Activated CD4-positive, alpha-beta T cell treated with anti-CD3 and anti-CD28 coated beads for 1 hour (primary cell): ENCODE results near the gene ST3GAL4.
"Not testable (repeated sequence)": the region's sequence is repeated elsewhere in the genome, so short reads cannot be mapped to it uniquely, and the experiment has no call there.

Source experiments
- DNase-seq: peaks from one replicate; pipeline ENCODE4 v3.0.0-alpha.2; 2020

The ST3GAL4 gene

DNA sequence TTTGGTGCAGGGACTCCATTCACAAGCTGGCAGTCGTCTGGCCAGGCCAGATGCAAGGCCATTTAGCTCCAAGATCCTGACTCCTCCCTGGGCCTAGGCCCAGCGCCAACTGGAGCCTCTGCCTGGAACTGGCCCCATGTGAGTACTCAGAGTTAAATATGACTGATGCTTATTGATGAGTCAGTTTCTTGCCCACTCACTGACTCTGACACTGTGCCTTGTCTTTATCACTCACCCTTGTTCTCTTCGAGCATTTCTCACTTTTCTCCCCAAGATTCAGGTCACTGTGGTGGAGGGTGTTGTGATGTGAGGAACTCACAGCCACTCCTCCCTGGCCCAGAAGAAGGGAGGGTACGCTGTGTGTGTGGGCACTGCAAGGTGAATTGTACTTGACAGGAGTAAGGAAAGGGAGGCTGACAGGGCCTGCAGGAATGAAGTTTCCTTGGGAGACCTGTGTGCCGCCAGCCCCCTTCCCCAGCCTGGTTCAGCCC is 23.2 kb upstream of the ST3GAL4 start:
- DNase-seq: no peak

DNA sequence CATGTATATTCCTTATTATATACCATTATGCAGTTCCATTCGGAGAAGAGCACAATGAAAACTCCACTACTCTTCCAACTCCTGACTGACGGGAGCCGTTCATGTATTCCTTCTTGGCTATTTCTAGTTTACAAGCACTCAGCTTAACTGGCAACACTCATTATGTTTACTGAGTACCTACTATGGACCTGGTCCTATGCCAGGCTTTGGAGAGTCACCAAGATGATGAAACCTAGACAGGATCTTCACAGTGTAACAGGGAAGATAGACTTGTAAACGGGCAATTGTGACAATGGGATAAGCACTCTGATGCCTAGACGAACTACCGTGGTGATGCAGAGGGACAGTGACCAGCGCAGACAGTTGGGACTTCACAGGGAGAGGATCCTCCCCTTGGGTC is 22.3 kb upstream of the ST3GAL4 start:
- no peak for DNase-seq

DNA sequence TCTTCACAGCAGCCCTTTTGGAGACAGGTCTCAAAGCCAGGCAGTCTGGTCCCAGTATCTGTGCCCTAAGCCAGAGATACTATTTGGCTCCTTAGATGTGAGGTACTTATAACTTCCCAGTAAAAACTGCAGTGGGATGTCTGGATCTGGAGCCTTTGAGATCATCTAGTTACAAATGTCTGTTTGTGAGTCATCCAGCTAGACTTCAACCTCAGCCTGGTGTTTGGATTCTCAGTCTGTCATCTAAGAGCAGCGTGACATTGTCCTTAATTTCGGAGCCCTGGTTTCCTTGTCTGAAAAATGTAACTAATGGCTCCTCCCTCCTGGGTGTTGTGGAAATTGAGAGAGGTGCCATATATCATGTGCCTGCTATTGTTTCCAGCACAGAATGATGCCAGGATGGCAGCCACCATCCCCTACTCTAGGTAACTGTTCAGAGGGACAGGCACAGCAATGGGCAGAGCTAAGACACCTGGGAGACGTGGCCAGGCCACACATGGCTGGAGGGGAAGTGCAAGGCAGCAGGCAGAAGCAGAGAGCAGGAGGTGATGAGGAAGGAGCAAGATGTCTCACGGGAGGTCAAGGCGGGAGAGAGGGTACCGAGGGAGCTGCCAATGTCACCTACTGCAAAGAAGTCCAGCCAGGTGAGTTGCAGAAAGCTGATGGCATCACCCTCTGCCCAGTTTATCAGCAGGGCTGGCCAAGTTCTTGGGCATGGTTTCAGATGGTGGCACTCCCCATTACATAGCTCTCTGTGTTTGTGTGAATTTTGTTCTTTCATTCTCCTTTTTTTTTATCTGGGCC is 20.6 kb upstream of the ST3GAL4 start:
- no peak for DNase-seq

DNA sequence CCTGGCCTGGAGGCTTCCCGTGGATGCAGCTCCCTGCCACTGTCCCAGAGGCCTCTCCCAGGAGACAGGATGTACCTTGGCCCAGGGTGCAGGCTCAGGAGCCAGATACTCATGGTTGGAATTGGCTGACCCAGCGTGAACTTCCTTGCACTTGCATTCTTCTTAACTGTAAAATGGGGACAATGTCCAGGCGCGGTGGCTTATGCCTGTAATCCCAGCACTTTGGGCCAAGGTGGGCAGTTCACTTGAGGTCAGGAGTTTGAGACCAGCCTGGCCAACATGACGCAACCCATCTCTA is 20.1 kb upstream of the ST3GAL4 start:
- DNase-seq: no peak

DNA sequence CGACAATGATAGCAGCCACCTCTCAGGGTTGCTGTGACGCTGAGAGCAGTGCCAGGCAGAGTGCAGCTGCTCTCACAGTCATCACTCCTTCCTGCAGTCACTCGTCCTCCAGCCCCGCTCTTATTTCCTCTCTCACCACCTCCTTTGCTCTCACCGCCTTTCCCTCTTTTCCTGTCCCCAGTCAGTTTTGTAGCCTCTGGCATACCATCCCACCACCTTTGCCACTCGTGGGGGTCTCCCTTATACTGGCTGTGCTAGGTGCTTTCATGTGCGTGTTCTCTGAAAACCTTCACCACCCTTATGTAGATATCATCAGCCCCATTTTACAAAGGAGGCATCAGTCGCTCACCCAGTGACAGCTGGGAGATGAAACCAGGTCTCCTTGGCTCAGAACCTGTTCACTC is 19.3 kb upstream of the ST3GAL4 start:
- no peak for DNase-seq

DNA sequence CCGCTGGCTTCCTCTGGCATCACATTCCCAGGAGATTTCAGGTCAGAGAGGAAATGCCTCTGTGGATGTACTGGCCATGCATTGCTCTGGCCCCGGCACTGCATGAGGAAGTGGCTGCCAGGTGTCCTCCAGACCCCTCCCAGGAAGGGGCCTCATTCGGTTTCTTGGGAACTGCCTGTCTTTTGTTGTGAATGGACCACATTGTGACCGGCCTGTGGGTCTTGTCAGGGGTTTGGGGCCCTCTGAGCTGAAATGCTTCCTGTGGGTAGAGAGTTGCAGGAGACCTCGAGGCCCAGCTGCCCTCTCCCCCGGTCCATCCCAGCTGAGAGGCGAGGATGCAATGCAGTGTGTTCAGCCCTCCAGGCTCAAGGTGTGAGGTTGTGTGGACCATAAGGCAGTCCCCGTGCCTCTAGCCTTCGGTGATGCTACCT is 18.8 kb upstream of the ST3GAL4 start:
- DNase-seq: no peak

DNA sequence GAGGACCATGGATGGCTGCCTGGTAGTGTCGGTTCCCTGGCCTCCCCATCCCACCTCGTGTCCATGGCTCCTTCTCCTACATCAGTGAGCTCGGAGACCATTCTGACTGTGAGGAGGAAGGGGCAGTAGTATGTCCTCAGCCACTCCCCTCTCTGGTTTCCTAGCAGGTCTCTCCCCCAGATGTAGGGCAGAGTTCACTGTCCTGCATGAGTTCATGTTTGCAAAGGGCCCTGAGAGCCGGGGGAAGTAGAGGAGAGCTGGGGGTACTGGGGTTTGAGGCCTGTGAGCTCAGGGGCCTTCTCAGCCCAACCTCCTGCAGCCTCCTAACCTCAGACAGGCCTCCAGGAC is 18.4 kb upstream of the ST3GAL4 start:
- no peak for DNase-seq

DNA sequence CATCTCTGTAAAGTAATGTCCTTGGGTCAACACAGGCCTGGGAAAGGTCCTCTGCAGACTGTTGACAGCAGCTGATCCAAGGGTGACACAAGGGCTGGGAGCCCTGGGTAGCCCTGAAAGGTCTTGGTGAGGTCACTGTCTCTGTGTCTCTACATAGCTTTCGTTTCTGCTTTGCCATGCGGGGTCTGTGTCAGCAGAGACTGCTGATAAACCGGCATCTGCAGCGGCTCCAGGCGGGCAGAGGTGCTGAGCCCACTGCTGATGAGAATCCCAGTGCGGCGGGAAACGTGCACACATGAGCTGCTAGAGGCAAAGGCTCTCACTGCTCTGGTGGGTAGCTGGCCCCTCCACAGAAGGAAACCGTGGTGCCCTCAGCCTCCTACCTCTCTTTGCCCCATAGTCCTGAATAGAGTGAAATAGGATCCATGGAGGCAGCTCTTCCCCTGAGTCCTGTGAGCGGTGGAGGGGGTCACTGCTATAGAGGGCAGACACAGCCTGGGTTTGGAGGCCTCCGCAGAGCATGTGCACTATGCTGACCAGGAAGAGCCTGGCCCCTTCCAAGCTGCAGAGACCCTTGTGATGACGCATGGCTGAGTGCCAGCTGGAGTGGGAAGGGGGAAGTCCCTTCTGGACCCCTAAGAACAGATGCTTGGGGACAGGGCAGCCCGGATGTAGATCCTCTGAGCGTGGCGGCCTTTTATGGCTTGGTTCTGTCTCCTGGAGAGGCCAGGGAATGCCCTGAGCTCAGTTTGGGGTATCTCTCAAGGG is 17.8 kb upstream of the ST3GAL4 start:
- DNase-seq: no peak

DNA sequence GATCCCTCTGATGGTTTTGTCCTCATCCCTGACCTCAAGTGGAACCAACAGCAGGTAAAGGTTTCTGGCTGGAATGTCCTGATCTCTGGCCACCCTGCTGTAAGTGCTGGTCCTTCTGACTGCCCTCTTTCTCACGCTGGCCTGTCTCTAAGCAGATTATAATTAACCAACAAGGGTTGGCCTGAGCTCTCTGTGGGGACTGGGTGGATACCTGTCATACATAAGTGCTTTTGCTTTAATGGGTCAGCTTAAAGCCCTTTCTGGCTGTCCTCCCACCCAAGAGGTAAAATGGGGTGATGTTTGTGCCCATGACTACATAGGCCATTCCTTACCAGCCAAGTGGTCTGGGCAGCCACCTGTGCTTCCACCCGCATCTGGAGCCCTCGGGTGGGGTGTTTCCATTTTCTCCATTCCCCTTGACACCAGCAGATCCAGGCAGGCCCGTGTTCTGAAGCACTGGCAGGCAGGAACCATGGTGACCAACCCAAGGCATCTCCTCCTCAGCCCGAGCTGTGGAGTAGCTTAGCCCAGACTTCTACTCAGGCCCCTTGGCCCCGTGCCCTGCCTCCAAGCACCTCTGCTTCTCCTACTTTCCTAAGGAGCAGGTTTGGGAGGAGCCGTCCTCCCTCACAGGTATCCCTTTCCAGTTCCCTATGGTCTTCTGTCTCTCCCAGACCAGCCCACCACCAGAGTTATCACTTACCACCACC is 17.0 kb upstream of the ST3GAL4 start:
- no peak for DNase-seq

DNA sequence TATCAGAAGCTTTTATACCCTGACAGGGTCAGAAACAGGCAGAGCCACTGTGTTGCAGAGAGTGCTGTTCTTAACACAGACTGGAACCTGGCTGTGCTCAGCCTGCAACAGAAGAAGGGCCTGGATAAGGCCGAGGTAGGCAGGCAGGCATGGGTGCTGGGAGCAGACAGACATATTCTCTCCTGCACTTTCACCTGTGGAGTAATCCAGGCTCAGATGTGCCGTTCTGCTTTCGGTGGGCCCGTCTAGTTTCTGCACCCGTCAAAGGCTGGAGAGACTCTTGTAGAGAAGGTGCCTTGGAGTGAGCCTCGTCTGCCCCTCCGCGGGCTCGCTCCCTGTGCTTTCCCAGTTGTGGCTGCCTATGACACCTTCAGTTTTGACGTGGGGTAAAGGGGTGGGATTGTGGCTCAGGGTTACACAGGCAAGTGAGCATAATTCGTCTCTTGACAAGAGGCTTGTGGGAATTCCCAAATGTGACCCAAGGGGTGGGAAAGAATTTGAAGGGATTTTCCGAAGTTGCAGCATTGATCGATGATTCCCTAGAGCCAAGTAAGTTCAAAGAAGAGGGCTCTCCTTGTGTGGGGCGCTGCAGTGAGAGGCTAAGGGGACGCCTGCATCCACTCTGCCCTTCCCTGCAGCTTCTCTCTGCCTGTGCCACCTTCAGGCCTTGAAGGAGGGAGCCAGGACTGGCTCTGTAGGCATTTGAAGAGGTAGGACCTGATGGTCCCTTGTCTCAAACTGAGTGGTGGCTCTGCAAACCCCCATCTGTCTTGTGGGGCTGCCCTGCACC is 16.2 kb upstream of the ST3GAL4 start:
- no peak for DNase-seq

DNA sequence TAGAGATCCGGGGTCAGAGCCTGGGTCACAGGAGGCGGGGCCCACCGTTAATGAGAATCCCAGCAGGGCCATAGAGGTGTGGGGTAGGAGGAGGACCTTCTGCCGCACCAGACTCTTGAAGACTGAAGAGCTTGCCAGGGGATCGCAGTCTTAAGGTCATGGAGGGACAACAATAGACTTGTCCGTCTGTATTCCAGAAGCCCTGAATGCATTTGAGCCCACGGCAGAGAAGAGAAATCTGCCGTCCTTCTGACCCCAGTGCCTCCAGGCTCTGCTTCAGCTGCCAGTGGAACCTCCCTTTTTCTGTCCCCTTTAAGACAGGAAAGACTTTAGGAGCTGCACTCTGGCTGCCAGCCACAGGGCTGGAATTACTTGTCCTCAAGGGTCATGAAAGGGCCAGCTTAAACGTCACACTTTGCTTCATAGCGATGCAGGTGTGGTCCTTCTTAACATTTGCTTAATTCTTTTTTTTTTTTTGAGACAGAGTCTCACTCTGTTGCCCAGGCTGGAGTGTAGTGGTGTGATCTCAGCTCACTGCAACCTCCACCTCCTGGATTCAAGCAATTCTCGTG is 15.5 kb upstream of the ST3GAL4 start:
- DNase-seq: no peak

DNA sequence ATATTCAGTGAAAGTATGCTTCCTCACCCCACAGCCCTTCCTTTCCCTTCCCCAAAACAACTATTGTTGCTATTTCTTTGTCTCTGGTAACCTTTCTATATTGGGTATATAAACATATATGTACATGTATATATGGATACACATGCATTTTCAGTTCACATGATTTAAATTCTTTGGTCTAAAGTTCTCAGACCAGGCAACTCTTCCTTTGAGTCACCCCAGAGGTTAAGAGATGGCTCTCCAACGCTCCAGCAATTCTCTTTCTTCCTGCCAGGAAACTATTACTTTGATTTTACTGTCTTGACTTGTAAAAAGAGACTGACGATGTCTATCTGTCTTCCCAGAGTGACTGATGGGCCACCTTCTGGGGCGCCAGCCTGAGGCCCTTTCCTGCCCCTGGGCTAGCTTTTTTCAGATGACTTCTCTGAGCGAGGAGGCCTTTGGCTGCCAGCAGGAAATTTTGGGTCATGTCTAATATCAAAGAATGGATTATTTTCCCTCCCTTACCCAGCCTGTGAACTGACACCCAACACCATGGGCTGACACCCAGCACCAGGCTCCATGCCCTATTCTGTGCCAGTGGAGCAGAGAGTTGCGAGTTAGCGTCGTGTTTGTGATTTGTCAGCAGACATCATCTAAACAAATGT is 14.4 kb upstream of the ST3GAL4 start:
- DNase-seq: no peak

DNA sequence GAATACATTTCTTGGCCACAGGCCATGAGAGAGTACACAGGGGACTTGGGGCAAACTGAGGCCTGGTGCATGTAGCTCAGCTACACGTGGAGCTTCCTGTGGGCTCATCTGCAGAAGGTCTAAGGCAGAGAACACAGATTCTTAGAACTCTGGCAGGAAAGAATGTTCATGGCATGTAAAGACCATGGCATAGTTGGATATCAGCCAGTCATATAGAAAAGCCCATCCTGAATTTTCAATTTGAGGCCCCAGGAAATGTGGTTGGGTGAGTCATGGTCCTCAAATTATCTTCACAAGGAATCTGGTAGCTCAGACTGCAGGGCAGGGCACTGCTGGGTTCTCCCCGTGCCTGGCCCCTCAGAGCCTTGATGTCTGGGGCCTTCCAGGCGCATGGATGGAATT is 13.7 kb upstream of the ST3GAL4 start:
- DNase-seq: no peak

DNA sequence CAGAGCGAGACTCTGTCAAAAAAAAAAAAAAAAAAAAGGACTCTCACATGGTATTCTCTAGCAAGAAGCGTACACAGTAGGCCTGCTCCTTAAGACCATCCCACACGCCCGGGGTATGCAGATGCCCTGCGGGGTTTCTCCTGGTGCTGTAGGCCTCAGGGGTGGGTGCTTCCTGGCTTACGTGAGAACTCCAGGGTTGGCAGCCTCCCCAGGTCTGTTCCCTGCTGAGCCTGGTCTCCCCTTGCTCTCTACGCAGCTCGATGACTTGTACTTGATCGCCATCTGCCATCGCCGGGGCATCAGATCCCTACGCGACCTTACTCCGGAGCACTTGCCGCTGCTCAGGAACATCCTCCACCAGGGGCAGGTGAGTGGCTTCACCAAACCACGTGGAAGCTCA is 12.4 kb upstream of the ST3GAL4 start:
- no peak for DNase-seq

DNA sequence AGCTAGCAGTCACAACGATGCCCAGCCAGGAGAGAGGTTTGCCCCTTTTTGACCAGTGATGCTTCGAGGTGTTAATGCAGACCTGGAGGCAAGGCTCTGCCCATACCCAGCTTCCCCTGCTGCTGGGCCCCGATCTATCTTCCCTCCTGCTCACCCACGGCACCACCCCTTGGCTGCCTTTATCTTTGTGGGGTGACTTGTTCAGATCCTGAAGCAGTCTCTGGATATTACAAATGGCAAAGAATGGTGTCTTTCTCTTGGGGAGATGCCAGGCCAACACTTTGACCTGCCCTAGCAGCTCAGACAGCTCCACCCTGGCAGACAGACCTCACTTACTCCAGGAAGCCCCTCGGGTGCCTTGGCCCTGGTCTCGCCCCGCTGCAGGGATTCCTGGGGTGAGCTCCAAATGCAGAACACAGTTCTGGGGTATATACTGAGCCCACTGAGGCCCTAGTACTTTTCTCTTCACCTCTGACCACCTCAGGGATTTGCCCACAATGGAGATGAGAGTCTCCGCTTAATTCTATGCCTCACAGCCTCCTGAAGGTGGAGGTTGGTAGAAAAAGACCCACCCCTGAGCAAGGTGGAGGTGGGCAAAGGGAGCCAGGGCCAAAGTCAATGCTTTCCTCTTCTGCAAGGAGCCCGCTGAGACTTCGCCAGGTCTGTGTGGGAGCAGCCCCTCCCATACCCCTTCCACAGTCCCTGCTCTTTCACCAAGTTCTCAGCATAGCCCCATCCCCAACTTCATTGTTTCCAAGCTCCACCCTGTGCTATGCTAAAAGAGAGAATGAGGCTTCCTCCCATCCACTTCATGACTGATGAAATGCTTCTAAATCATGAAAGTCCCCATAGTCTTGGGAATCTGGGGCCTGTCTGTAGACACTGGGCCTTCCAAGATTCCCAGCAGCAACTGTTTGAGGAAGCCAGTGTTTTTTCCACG is 11.1 kb upstream of the ST3GAL4 start:
- no peak for DNase-seq

DNA sequence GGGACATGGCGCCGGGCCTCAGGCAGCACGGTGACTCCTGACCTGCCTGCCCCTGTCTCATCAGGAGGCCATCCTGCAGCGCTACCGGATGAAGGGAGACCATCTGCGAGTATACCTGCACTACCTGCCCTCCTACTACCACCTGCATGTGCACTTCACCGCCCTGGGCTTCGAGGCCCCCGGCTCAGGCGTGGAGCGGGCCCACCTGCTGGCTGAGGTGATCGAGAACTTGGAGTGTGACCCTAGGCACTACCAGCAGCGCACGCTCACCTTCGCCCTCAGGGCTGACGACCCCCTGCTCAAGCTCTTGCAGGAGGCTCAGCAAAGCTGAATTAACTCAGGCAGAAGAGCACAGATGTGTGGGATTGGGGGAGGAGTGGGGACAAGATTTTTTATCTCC is 10.2 kb upstream of the ST3GAL4 start:
- no peak for DNase-seq

DNA sequence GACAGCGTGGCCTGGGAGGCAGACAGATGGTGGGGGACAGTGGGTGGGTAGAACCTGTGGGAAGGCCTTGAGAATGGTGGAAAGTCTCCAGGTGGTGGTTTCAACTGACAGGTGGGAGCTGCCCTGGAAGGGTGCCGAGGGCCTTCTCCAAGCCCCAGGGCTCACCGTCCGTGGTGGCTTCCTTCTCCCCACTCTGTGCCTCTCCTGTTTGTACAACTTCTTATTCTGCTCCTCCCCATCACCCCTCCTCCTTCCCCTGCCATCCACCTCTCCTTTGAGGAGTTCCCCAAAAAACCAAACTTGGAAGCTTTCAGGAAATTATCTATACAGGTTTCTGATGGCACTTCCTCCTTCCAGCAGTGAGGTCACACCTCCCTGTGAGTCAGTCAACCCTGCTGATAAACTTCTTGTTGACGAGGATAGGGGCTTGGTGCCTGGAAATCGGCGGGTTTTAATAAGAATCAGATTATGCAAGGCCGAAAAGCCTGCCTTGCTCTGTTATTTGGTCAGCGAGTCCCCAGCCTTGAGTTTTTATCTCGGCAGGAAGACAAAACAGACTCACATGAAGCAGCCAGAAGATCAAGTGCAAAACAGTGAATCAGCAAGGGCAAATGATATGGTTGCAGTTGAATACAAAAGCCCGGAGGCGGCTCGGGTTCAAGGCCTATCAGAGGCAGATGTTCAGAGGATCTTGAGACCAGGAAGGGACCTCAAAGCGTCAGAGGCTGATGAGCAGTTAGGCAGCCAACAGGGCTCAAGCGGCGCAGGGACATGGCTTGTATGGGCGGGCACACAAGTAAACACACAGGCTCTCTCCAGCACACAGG is 9.5 kb upstream of the ST3GAL4 start:
- DNase-seq: no peak

DNA sequence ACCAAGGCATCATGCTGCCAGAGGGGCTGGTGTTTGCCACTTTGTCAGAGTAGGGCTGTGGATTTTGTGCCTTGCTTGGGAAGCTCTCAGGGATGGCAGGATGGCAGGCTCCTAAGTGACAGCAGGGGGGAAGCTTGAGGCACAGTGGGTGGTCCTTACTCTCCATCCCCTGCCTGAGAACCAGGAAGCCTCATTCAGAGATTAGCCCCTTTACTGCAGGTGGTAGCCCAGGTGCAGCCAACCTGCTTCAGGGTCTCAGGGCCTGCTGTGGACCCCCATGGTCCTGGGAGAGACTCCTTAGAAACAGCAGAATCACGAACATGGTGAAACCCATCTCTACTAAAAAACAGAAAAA is 8.9 kb upstream of the ST3GAL4 start:
- DNase-seq: no peak

DNA sequence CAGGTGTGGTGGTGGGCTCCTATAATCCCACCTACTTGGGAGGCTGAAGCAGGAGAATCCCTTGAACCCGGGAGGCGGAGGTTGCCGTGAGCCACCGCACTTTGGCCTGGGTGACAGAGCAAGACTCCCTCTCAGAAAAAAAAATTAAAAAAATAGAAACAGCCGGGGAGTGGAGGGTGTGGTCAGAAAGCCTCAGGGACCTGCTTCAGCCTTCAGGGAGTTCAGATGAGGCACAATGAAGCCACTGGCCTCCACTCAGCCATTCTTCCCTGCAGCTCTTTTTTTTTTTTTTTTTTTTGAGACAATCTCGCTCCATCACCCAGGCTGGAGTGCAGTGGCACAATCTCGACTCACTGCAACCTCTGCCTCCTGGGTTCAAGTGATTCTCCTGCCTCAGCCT is 8.5 kb upstream of the ST3GAL4 start:
- not testable (repeated sequence) for DNase-seq
